OCI-LY1 (cell line): ENCODE results near the gene HECTD2.

Experiments used
- H2AFZ ChIP-seq: fragments of 200-600 bp; sonication (generic), shearing (Covaris generic); 2 replicates; pipeline ENCODE4 v1.6.0; 2014; ENCODE audit warnings: antibody characterized with exemption, mild to moderate bottlenecking, low read length
- H3F3A ChIP-seq: fragments of 200-600 bp; sonication (generic), shearing (Covaris generic); 2 replicates; pipeline ENCODE4 v1.6.0; 2014; ENCODE audit warnings: mild to moderate bottlenecking, antibody characterized with exemption, low read length, moderate library complexity; ENCODE audit not compliant: insufficient read depth
- H3K27ac ChIP-seq: fragments of 200-600 bp; sonication (generic); 2 replicates; pipeline ENCODE4 v1.5.1; 2014; ENCODE audit warnings: low read length, mixed run types, mild to moderate bottlenecking, low read depth; ENCODE audit not compliant: poor library complexity, severe bottlenecking
- H3K27me3 ChIP-seq: fragments of 200-600 bp; sonication (generic); 2 replicates; pipeline ENCODE4 v1.6.0; 2014; ENCODE audit warnings: antibody characterized with exemption, mild to moderate bottlenecking, low read length, moderate library complexity; ENCODE audit not compliant: insufficient read depth
- H3K36me3 ChIP-seq: fragments of 200-600 bp; sonication (generic); 2 replicates; pipeline ENCODE4 v1.6.1; 2014; ENCODE audit warnings: mild to moderate bottlenecking, antibody characterized with exemption, low read length, moderate library complexity, mixed read lengths; ENCODE audit not compliant: insufficient read depth
- H3K4me1 ChIP-seq: fragments of 200-600 bp; sonication (generic); 2 replicates; pipeline ENCODE4 v1.5.1; 2014; ENCODE audit warnings: mild to moderate bottlenecking, low read length, moderate library complexity; ENCODE audit not compliant: insufficient read depth, severe bottlenecking
- H3K4me2 ChIP-seq: fragments of 200-600 bp; sonication (generic), shearing (Covaris generic); 2 replicates; pipeline ENCODE4 v1.6.1; 2014; ENCODE audit warnings: low read length
- H3K4me3 ChIP-seq: fragments of 200-600 bp; sonication (generic); 2 replicates; pipeline ENCODE4 v1.5.1; 2014; ENCODE audit warnings: low read length, low read depth, mild to moderate bottlenecking, mixed read lengths; ENCODE audit not compliant: poor library complexity, severe bottlenecking
- H3K79me2 ChIP-seq: fragments of 200-600 bp; shearing (Covaris generic); 2 replicates; pipeline ENCODE4 v1.6.1; 2016; ENCODE audit warnings: mixed run types, low read length, mixed read lengths; ENCODE audit not compliant: insufficient read depth
- H3K9ac ChIP-seq: fragments of 200-600 bp; sonication (generic), shearing (Covaris generic); 2 replicates; pipeline ENCODE4 v1.6.1; 2014; ENCODE audit warnings: mild to moderate bottlenecking, low read length, mixed read lengths
- H3K9me2 ChIP-seq: fragments of 200-600 bp; sonication (generic), shearing (Covaris generic); 2 replicates; pipeline ENCODE4 v1.6.1; 2014; ENCODE audit warnings: low read depth, mild to moderate bottlenecking, low read length, mixed read lengths
- H3K9me3 ChIP-seq: fragments of 200-600 bp; shearing (Covaris generic); 2 replicates; pipeline ENCODE4 v1.6.1; 2014; ENCODE audit warnings: low read length, mixed read lengths
- H4K20me1 ChIP-seq: fragments of 200-600 bp; sonication (generic), shearing (Covaris generic); 2 replicates; pipeline ENCODE4 v1.6.0; 2016; ENCODE audit warnings: mild to moderate bottlenecking, low read length; ENCODE audit not compliant: insufficient read depth
- EZH2 ChIP-seq: fragments of 200-600 bp; sonication (generic), shearing (Covaris generic); IDR thresholded peaks from 2 replicates; pipeline ENCODE4 v1.8.0; 2017; ENCODE audit warnings: borderline replicate concordance, mixed run types, mild to moderate bottlenecking, antibody characterized with exemption, low read length, moderate library complexity, mixed read lengths
- TF ChIP-seq, protein P1 (sequence below): fragments of 200-600 bp; sonication (generic), shearing (Covaris generic); IDR thresholded peaks from 2 replicates; pipeline ENCODE4 v1.5.1; 2017; ENCODE audit warnings: mild to moderate bottlenecking, antibody characterized with exemption, low read length, moderate library complexity, mixed read lengths

HECTD2 gene

DNA sequence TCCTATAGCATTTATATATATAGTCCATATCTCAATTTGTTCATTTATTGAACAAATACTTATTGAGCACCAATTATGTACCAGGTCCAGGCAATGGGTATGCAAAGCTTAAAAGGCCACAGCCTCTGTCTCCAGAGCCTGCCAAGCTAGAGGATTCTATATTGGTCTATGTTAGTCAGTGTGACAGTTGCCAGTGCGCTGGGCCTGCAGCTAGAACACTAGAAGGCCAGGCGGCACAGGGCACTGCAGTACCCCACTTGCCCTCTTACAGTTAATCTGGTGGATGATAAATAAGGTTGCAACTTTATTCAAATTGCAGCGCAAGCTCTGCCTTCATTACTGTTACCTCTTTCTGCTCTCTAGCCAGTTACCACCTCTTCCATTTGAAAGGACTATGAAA is 153.9 kb downstream of the HECTD2 start:
- no peak overlapping the region for H3K4me3 ChIP-seq
- H3K9me3 ChIP-seq, result no peaks in the 10 kb centered on the region
- no peaks in the 10 kb centered on the region for H3K4me1 ChIP-seq
- no peak overlapping the region for H3K27ac ChIP-seq
- no peak overlapping the region for H2AFZ ChIP-seq
- TF ChIP-seq EZH2, result no peak
- TF ChIP-seq, protein P1, sequence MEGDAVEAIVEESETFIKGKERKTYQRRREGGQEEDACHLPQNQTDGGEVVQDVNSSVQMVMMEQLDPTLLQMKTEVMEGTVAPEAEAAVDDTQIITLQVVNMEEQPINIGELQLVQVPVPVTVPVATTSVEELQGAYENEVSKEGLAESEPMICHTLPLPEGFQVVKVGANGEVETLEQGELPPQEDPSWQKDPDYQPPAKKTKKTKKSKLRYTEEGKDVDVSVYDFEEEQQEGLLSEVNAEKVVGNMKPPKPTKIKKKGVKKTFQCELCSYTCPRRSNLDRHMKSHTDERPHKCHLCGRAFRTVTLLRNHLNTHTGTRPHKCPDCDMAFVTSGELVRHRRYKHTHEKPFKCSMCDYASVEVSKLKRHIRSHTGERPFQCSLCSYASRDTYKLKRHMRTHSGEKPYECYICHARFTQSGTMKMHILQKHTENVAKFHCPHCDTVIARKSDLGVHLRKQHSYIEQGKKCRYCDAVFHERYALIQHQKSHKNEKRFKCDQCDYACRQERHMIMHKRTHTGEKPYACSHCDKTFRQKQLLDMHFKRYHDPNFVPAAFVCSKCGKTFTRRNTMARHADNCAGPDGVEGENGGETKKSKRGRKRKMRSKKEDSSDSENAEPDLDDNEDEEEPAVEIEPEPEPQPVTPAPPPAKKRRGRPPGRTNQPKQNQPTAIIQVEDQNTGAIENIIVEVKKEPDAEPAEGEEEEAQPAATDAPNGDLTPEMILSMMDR, result no peak
- no peak overlapping the region for H3K4me2 ChIP-seq
- no peaks in the 10 kb centered on the region for H3F3A ChIP-seq
- no peak overlapping the region for H3K9ac ChIP-seq
- H4K20me1 ChIP-seq, result no peaks in the 10 kb centered on the region
- no peaks in the 10 kb centered on the region for H3K36me3 ChIP-seq
- no peaks in the 10 kb centered on the region for H3K79me2 ChIP-seq
- H3K27me3 ChIP-seq, result no peaks in the 10 kb centered on the region
- no peaks in the 10 kb centered on the region for H3K9me2 ChIP-seq
